ENCODE measurements around the gene CIP2A.

DNA sequence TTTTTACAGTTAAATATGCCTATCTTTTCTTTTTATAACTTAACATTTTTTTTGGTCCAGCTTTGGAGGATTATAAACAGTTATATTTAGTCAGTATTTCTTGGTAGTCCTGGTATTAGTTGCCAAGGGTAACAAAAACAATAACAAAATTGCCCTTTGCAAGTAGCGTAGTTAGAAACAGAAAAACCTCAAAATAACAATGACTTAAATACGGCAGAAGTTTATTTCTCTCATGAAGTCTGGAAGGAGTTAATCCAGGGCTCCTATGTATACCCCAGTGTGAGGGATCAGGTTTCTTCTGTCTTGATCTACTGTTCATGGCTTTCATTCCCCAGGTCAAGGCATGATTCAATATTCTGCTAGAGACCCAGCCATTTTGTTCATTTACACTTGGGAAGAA is 64.7 kb downstream of the CIP2A start:
- no peak for TF ChIP-seq EZH2phosphoT487 (IDR thresholded peaks at IDR 0.05; ENCODE audit: insufficient read depth, low read depth)
- no peak for TF ChIP-seq EZH2 (IDR thresholded peaks at IDR 0.05; ENCODE audit: insufficient read depth, poor library complexity, severe bottlenecking)
